Stomach (tissue), 4 donors: Measurements from ENCODE around the gene PSRC1.

ENCODE experiments used
- CTCF ChIP-seq, 7 experiments: fragments of 450-650 bp in 4 of 7; fragments of 200-600 bp in 3 of 7; sonication (generic) in 3 of 7; IDR thresholded peaks; one replicate each; pipeline ENCODE4 v1.5.1; 2016 to 2019; ENCODE audit warnings: antibody characterized with exemption in 7 of 7, control low read depth in 2 of 7, mild to moderate bottlenecking in 1 of 7
- POLR2A ChIP-seq, 4 donors: fragments of 450-650 bp; IDR thresholded peaks; one replicate each; pipeline ENCODE4 v1.6.1; 2016; ENCODE audit warnings: antibody characterized with exemption in 4 of 4, control low read depth in 2 of 4, mild to moderate bottlenecking in 1 of 4, moderate library complexity in 1 of 4

GRCh38 chr1:109279615-109280278 is 3.2 kb downstream of the PSRC1 start:
- TF ChIP-seq CTCF (IDR thresholded peaks at IDR 0.05) (no peak), POLR2A (IDR thresholded peaks at IDR 0.05) (no peak)
